ENCODE measurements around the gene KLK3. TPM values are rescaled to one million over a fixed set of nuclear protein-coding genes. Genes with fewer than 3 reads are reported as not detected.

KLK3 gene
- total and polyA plus RNA-seq, 2 donors (not counting 1 experiment from before 2014, with no cell fraction given): not detected

GRCh38 chr19:50835785-50836542 is 18.8 kb upstream of the KLK3 start:
- Histone ChIP-seq H3K27me3 (replicated peaks in 1 of 4; ENCODE audit: control extremely low read depth in 1 of 4, control insufficient read depth in 3 of 4, insufficient read depth in 4 of 4, low read length in 3 of 4) (peaks cover 0 to 48% (median 2%) of the 10 kb centered on the region in 4 experiments), H3K9me3 (ENCODE audit: control extremely low read depth in 1 of 3, control insufficient read depth in 2 of 3, insufficient read depth in 1 of 3, low read length in 2 of 3) (peaks cover 0 to 5% (median 0%) of the 10 kb centered on the region in 3 donors), H3K4me3 (ENCODE audit: control extremely low read depth in 1 of 5, extremely low read depth in 1 of 5, insufficient read depth in 1 of 5, low read depth in 2 of 5, low read length in 4 of 5) (peak overlapping the region in 4 of 5 experiments; percentile 51 to 67 (median 59)), H3K36me3 (replicated peaks in 1 of 2; ENCODE audit: control extremely low read depth in 1 of 2, control insufficient read depth in 1 of 2, extremely low read depth in 1 of 2, insufficient read depth in 2 of 2, low read length in 1 of 2) (no peaks in the 10 kb centered on the region), H2AFZ (ENCODE audit: insufficient read depth, low read depth, low read length, poor library complexity, severe bottlenecking) (peak overlapping the region; percentile 74), H3K79me2 (ENCODE audit: control insufficient read depth, insufficient read depth, low read length) (no peaks in the 10 kb centered on the region), H3K4me2 (replicated peaks; ENCODE audit: low read depth, low read length, poor library complexity, severe bottlenecking) (peak overlapping the region; percentile 73), H4K20me1 (ENCODE audit: control insufficient read depth, insufficient read depth, low read length, poor library complexity, severe bottlenecking) (no peaks in the 10 kb centered on the region), H3K27ac (ENCODE audit: low read length in 2 of 2) (no peak overlapping the region), H3K9ac (ENCODE audit: low read length) (peak overlapping the region; percentile 66), H3K4me1 (ENCODE audit: control insufficient read depth in 2 of 2, insufficient read depth in 2 of 2, low read length in 2 of 2) (peaks cover 11 to 14% of the 10 kb centered on the region in 2 donors)
- Mint-ChIP-seq H3K27me3 (peaks cover 45% of the 10 kb centered on the region), H3K4me1 (peaks cover 26% of the 10 kb centered on the region), H3K9me3 (ENCODE audit: insufficient read depth) (no peaks in the 10 kb centered on the region), H3K27ac (peak overlapping the region; percentile 73), H3K4me3 (peak overlapping the region; percentile 88)
- CTCF ChIA-PET: interaction anchor here (1.2 to 1.3 kb wide), 2 partner anchors 54 to 86 kb away, joined by 3 to 4 read pairs; no protein-coding TSS in a partner anchor
- ATAC-seq (ENCODE audit: low read depth): peak; percentile 94
- intact Hi-C loops (cut with micrococcal nuclease): loop anchor here (1.0 to 5.0 kb wide), 3 partner anchors 18 to 61 kb away; no protein-coding TSS in a partner anchor
- POLR2A ChIA-PET: no interaction called here
- 3% methylated on average over 67 of the region's 67 CpGs for WGBS (ENCODE audit: insufficient coverage)
- peak; percentile 84 for DNase-seq
- TF ChIP-seq CTCF (IDR thresholded peaks at IDR 0.05): no peak

- H3K9me3 Mint-ChIP-seq (ENCODE audit: insufficient read depth): no peaks in the 10 kb centered on the region
- H3K4me1 Mint-ChIP-seq: peaks cover 26% of the 10 kb centered on the region
- peak overlapping the region; percentile 73 for H3K4me2 ChIP-seq (replicated peaks; ENCODE audit: low read depth, low read length, poor library complexity, severe bottlenecking)
- TF ChIP-seq CTCF (IDR thresholded peaks at IDR 0.05): no peak
- no peak for TF ChIP-seq EZH2 (IDR thresholded peaks at IDR 0.05; ENCODE audit: borderline replicate concordance, insufficient read depth, low read depth, low read length, poor library complexity, severe bottlenecking)
- ChIA-PET POLR2A (no interaction called here), CTCF (interaction anchor here (1.3 to 3.2 kb wide), 2 partner anchors 53 to 85 kb away, joined by 3 to 11 read pairs; no protein-coding TSS in a partner anchor)
- no peaks in the 10 kb centered on the region for H3K36me3 ChIP-seq (replicated peaks in 1 of 2; ENCODE audit: control extremely low read depth in 1 of 2, control insufficient read depth in 1 of 2, extremely low read depth in 1 of 2, insufficient read depth in 2 of 2, low read length in 1 of 2)
- peak overlapping the region; percentile 74 for H2AFZ ChIP-seq (ENCODE audit: insufficient read depth, low read depth, low read length, poor library complexity, severe bottlenecking)
- H3K9me3 ChIP-seq (ENCODE audit: control extremely low read depth in 1 of 3, control insufficient read depth in 2 of 3, insufficient read depth in 1 of 3, low read length in 2 of 3): peaks cover 0 to 7% (median 0%) of the 10 kb centered on the region in 3 donors
- peaks cover 0 to 42% (median 2%) of the 10 kb centered on the region in 4 experiments for H3K27me3 ChIP-seq (replicated peaks in 1 of 4; ENCODE audit: control extremely low read depth in 1 of 4, control insufficient read depth in 3 of 4, insufficient read depth in 4 of 4, low read length in 3 of 4)
- intact Hi-C loops (cut with micrococcal nuclease): loop anchor here (1.0 to 5.0 kb wide), 2 partner anchors 18 to 61 kb away; no protein-coding TSS in a partner anchor
- ATAC-seq (ENCODE audit: low read depth): no peak
- no peaks in the 10 kb centered on the region for H4K20me1 ChIP-seq (ENCODE audit: control insufficient read depth, insufficient read depth, low read length, poor library complexity, severe bottlenecking)
- peak overlapping the region; percentile 66 for H3K9ac ChIP-seq (ENCODE audit: low read length)
- peak overlapping the region; percentile 88 for H3K4me3 Mint-ChIP-seq
- H3K27me3 Mint-ChIP-seq: peaks cover 38% of the 10 kb centered on the region
- WGBS (ENCODE audit: insufficient coverage): 53% methylated on average over 17 of the region's 19 CpGs
- peak overlapping the region; percentile 7 for H3K27ac Mint-ChIP-seq
- H3K27ac ChIP-seq (ENCODE audit: low read length in 2 of 2): no peak overlapping the region
- no peaks in the 10 kb centered on the region for H3K79me2 ChIP-seq (ENCODE audit: control insufficient read depth, insufficient read depth, low read length)
- peaks cover 11 to 14% of the 10 kb centered on the region in 2 donors for H3K4me1 ChIP-seq (ENCODE audit: control insufficient read depth in 2 of 2, insufficient read depth in 2 of 2, low read length in 2 of 2)
- no peak for DNase-seq
- H3K4me3 ChIP-seq (ENCODE audit: control extremely low read depth in 1 of 5, extremely low read depth in 1 of 5, insufficient read depth in 1 of 5, low read depth in 2 of 5, low read length in 4 of 5): no peak overlapping the region
Measured at GRCh38 chr19:50836543-50837195, 18.0 kb upstream of the KLK3 start.
